ENCODE data around the gene BIVM. TPM values are rescaled to one million over a fixed set of nuclear protein-coding genes. Genes with fewer than 3 reads are reported as not detected.

BIVM gene
- polyA plus RNA-seq, 2 donors = 4.4 to 8.3 TPM

GRCh38 chr13:102807699-102808098, 8.8 kb downstream of the BIVM start:
- Histone ChIP-seq H3K27me3 (ENCODE audit: control insufficient read depth in 1 of 2, insufficient read depth in 2 of 2, low read length in 2 of 2) (no peaks in the 10 kb centered on the region), H3K9me3 (ENCODE audit: control insufficient read depth in 2 of 2, insufficient read depth in 1 of 2, low read depth in 1 of 2, low read length in 1 of 2) (peaks cover 0 to 3% of the 10 kb centered on the region in 2 donors), H3K27ac (ENCODE audit: low read depth in 2 of 2, low read length in 1 of 2) (no peak overlapping the region), H3K4me1 (ENCODE audit: control insufficient read depth in 2 of 2, insufficient read depth in 2 of 2, low read length in 1 of 2) (peaks cover 0 to 2% of the 10 kb centered on the region in 2 donors), H3K4me3 (ENCODE audit: low read depth in 1 of 2, low read length in 2 of 2) (no peak overlapping the region), H3K36me3 (ENCODE audit: control insufficient read depth in 2 of 2, insufficient read depth in 2 of 2, low read length in 1 of 2) (no peaks in the 10 kb centered on the region)
- 95% methylated on average over 3 of the region's 3 CpGs for WGBS, 2 donors

- peaks cover 0 to 3% of the 10 kb centered on the region in 2 donors for H3K9me3 ChIP-seq (ENCODE audit: control insufficient read depth in 2 of 2, insufficient read depth in 1 of 2, low read depth in 1 of 2, low read length in 1 of 2)
- no peaks in the 10 kb centered on the region for H3K4me1 ChIP-seq (ENCODE audit: control insufficient read depth in 2 of 2, insufficient read depth in 2 of 2, low read length in 1 of 2)
- H3K27me3 ChIP-seq (ENCODE audit: control insufficient read depth in 1 of 2, insufficient read depth in 2 of 2, low read length in 2 of 2) = no peaks in the 10 kb centered on the region
- no peak overlapping the region for H3K27ac ChIP-seq (ENCODE audit: low read depth in 2 of 2, low read length in 1 of 2)
- H3K4me3 ChIP-seq (ENCODE audit: low read depth in 1 of 2, low read length in 2 of 2) = no peak overlapping the region
- H3K36me3 ChIP-seq (ENCODE audit: control insufficient read depth in 2 of 2, insufficient read depth in 2 of 2, low read length in 1 of 2) = no peaks in the 10 kb centered on the region
Measured at GRCh38 chr13:102812611-102813287, 13.8 kb downstream of the BIVM start.

- Histone ChIP-seq H3K27me3 (ENCODE audit: control insufficient read depth in 1 of 2, insufficient read depth in 2 of 2, low read length in 2 of 2) (no peaks in the 10 kb centered on the region), H3K27ac (ENCODE audit: low read depth in 2 of 2, low read length in 1 of 2) (no peak overlapping the region), H3K4me1 (ENCODE audit: control insufficient read depth in 2 of 2, insufficient read depth in 2 of 2, low read length in 1 of 2) (no peaks in the 10 kb centered on the region), H3K4me3 (ENCODE audit: low read depth in 1 of 2, low read length in 2 of 2) (no peak overlapping the region), H3K9me3 (ENCODE audit: control insufficient read depth in 2 of 2, insufficient read depth in 1 of 2, low read depth in 1 of 2, low read length in 1 of 2) (peaks cover 0 to 3% of the 10 kb centered on the region in 2 donors), H3K36me3 (ENCODE audit: control insufficient read depth in 2 of 2, insufficient read depth in 2 of 2, low read length in 1 of 2) (no peaks in the 10 kb centered on the region)
- WGBS, 2 donors = 84 to 88% methylated on average over 7 of the region's 7 CpGs
Measured at GRCh38 chr13:102814025-102814607, 15.2 kb downstream of the BIVM start.

GRCh38 chr13:102814793-102815192, 15.9 kb downstream of the BIVM start:
- H3K4me1 ChIP-seq (ENCODE audit: control insufficient read depth in 2 of 2, insufficient read depth in 2 of 2, low read length in 1 of 2) = no peaks in the 10 kb centered on the region
- 80 to 89% methylated on average over 6 of the region's 6 CpGs for WGBS, 2 donors
- H3K9me3 ChIP-seq (ENCODE audit: control insufficient read depth in 2 of 2, insufficient read depth in 1 of 2, low read depth in 1 of 2, low read length in 1 of 2) = peaks cover 0 to 3% of the 10 kb centered on the region in 2 donors
- H3K27ac ChIP-seq (ENCODE audit: low read depth in 2 of 2, low read length in 1 of 2) = no peak overlapping the region
- no peaks in the 10 kb centered on the region for H3K27me3 ChIP-seq (ENCODE audit: control insufficient read depth in 1 of 2, insufficient read depth in 2 of 2, low read length in 2 of 2)
- no peak overlapping the region for H3K4me3 ChIP-seq (ENCODE audit: low read depth in 1 of 2, low read length in 2 of 2)
- H3K36me3 ChIP-seq (ENCODE audit: control insufficient read depth in 2 of 2, insufficient read depth in 2 of 2, low read length in 1 of 2) = peaks cover 0 to 2% of the 10 kb centered on the region in 2 donors

GRCh38 chr13:102815788-102816187, 16.9 kb downstream of the BIVM start:
- 93% methylated on average over 5 of the region's 5 CpGs for WGBS, 2 donors

GRCh38 chr13:102816708-102817107, 17.8 kb downstream of the BIVM start:
- no peak overlapping the region for H3K4me3 ChIP-seq (ENCODE audit: low read depth in 1 of 2, low read length in 2 of 2)

More at GRCh38 chr13:102815788-102816187, 16.9 kb downstream of the BIVM start:
- Histone ChIP-seq H3K27ac (ENCODE audit: low read depth in 2 of 2, low read length in 1 of 2) (no peak overlapping the region), H3K36me3 (ENCODE audit: control insufficient read depth in 2 of 2, insufficient read depth in 2 of 2, low read length in 1 of 2) (peaks cover 0 to 2% of the 10 kb centered on the region in 2 donors), H3K4me3 (ENCODE audit: low read depth in 1 of 2, low read length in 2 of 2) (no peak overlapping the region), H3K4me1 (ENCODE audit: control insufficient read depth in 2 of 2, insufficient read depth in 2 of 2, low read length in 1 of 2) (no peaks in the 10 kb centered on the region), H3K9me3 (ENCODE audit: control insufficient read depth in 2 of 2, insufficient read depth in 1 of 2, low read depth in 1 of 2, low read length in 1 of 2) (peaks cover 0 to under 1% of the 10 kb centered on the region in 2 donors), H3K27me3 (ENCODE audit: control insufficient read depth in 1 of 2, insufficient read depth in 2 of 2, low read length in 2 of 2) (no peaks in the 10 kb centered on the region)

GRCh38 chr13:102817241-102817640, 18.3 kb downstream of the BIVM start:
- WGBS, 2 donors = 92 to 98% methylated on average over 1 of the region's 1 CpG
- Histone ChIP-seq H3K27me3 (ENCODE audit: control insufficient read depth in 1 of 2, insufficient read depth in 2 of 2, low read length in 2 of 2) (no peaks in the 10 kb centered on the region), H3K4me3 (ENCODE audit: low read depth in 1 of 2, low read length in 2 of 2) (no peak overlapping the region), H3K36me3 (ENCODE audit: control insufficient read depth in 2 of 2, insufficient read depth in 2 of 2, low read length in 1 of 2) (peaks cover 2 to 3% of the 10 kb centered on the region in 2 donors), H3K27ac (ENCODE audit: low read depth in 2 of 2, low read length in 1 of 2) (no peak overlapping the region), H3K9me3 (ENCODE audit: control insufficient read depth in 2 of 2, insufficient read depth in 1 of 2, low read depth in 1 of 2, low read length in 1 of 2) (no peaks in the 10 kb centered on the region), H3K4me1 (ENCODE audit: control insufficient read depth in 2 of 2, insufficient read depth in 2 of 2, low read length in 1 of 2) (no peaks in the 10 kb centered on the region)

More at GRCh38 chr13:102816708-102817107, 17.8 kb downstream of the BIVM start:
- H3K27me3 ChIP-seq (ENCODE audit: control insufficient read depth in 1 of 2, insufficient read depth in 2 of 2, low read length in 2 of 2) = no peaks in the 10 kb centered on the region
- WGBS, 2 donors = 86 to 88% methylated on average over 4 of the region's 4 CpGs
- peaks cover under 1 to 2% of the 10 kb centered on the region in 2 donors for H3K36me3 ChIP-seq (ENCODE audit: control insufficient read depth in 2 of 2, insufficient read depth in 2 of 2, low read length in 1 of 2)
- no peak overlapping the region for H3K27ac ChIP-seq (ENCODE audit: low read depth in 2 of 2, low read length in 1 of 2)
- H3K9me3 ChIP-seq (ENCODE audit: control insufficient read depth in 2 of 2, insufficient read depth in 1 of 2, low read depth in 1 of 2, low read length in 1 of 2) = no peaks in the 10 kb centered on the region
- no peaks in the 10 kb centered on the region for H3K4me1 ChIP-seq (ENCODE audit: control insufficient read depth in 2 of 2, insufficient read depth in 2 of 2, low read length in 1 of 2)

- H3K36me3 ChIP-seq (ENCODE audit: control insufficient read depth in 2 of 2, insufficient read depth in 2 of 2, low read length in 1 of 2) = peaks cover 2 to 4% of the 10 kb centered on the region in 2 donors
- H3K27me3 ChIP-seq (ENCODE audit: control insufficient read depth in 1 of 2, insufficient read depth in 2 of 2, low read length in 2 of 2) = no peaks in the 10 kb centered on the region
- H3K4me3 ChIP-seq (ENCODE audit: low read depth in 1 of 2, low read length in 2 of 2) = no peak overlapping the region
- no peaks in the 10 kb centered on the region for H3K4me1 ChIP-seq (ENCODE audit: control insufficient read depth in 2 of 2, insufficient read depth in 2 of 2, low read length in 1 of 2)
- H3K9me3 ChIP-seq (ENCODE audit: control insufficient read depth in 2 of 2, insufficient read depth in 1 of 2, low read depth in 1 of 2, low read length in 1 of 2) = no peaks in the 10 kb centered on the region
- no peak overlapping the region for H3K27ac ChIP-seq (ENCODE audit: low read depth in 2 of 2, low read length in 1 of 2)
Measured at GRCh38 chr13:102817907-102818306, 19.0 kb downstream of the BIVM start.

- 93 to 94% methylated on average over 4 of the region's 4 CpGs for WGBS, 2 donors
- Histone ChIP-seq H3K4me3 (ENCODE audit: low read depth in 1 of 2, low read length in 2 of 2) (no peak overlapping the region), H3K27me3 (ENCODE audit: control insufficient read depth in 1 of 2, insufficient read depth in 2 of 2, low read length in 2 of 2) (no peaks in the 10 kb centered on the region), H3K9me3 (ENCODE audit: control insufficient read depth in 2 of 2, insufficient read depth in 1 of 2, low read depth in 1 of 2, low read length in 1 of 2) (no peaks in the 10 kb centered on the region), H3K4me1 (ENCODE audit: control insufficient read depth in 2 of 2, insufficient read depth in 2 of 2, low read length in 1 of 2) (no peaks in the 10 kb centered on the region), H3K36me3 (ENCODE audit: control insufficient read depth in 2 of 2, insufficient read depth in 2 of 2, low read length in 1 of 2) (peaks cover 2 to 13% of the 10 kb centered on the region in 2 donors), H3K27ac (ENCODE audit: low read depth in 2 of 2, low read length in 1 of 2) (no peak overlapping the region)
Measured at GRCh38 chr13:102825400-102825799, 26.5 kb downstream of the BIVM start.

Data from esophagus (tissue), 2 donors.